Measurements from ENCODE around the gene LAMTOR1. TPM values are rescaled to one million over a fixed set of nuclear protein-coding genes. Genes with fewer than 3 reads are reported as not detected.

LAMTOR1 gene
- total RNA-seq, 1 donor from 2014 or later, result 32.5 TPM

DNA sequence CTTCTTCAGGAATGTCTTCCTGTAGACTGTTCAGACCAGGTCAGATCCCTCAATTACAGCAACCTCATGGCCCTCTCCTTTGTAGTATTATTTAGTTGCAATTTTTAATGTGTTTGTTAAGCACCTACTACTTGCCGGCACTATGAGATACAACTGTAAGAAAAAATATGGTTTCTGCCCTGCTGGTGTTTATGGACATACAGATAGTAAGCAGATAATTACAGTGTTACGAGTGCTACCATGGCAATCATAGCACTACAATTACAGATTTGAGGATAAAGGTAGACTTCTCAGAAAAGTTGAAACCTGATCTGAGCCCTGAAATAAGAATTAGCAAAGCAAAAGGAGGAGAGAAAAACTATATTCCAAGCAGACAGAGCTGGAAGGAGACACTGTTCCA is 19.7 kb downstream of the LAMTOR1 start:
- DNase-seq (ENCODE audit: low spot score) (no peak), ATAC-seq (no peak)

GRCh38 chr11:72081821-72082453 is 21.2 kb downstream of the LAMTOR1 start:
- ATAC-seq, result no peak
- peak; percentile 3 for DNase-seq (ENCODE audit: low spot score)

DNA sequence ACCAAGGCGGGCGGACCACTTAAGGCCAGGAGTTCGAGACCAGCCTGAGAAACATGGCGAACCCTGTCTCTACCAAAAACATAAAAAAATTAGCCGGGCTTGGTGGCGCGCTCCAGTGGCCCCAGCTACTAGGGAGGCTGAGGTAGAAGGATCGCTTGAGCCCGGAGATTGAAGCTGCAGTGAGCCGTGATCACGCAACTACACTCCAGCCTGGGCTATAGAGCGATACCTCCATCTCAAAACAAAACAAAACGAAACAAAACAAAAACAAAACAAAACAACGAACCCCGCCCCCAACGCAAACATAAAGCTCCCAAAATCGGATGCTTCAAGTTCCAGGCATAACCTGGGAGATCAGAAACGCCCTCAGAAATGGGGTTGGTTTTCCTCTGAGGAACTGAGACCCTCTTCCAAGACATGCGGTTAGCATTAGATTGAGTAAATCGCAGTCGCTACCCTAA is 21.9 kb downstream of the LAMTOR1 start:
- no peak for ATAC-seq

DNA sequence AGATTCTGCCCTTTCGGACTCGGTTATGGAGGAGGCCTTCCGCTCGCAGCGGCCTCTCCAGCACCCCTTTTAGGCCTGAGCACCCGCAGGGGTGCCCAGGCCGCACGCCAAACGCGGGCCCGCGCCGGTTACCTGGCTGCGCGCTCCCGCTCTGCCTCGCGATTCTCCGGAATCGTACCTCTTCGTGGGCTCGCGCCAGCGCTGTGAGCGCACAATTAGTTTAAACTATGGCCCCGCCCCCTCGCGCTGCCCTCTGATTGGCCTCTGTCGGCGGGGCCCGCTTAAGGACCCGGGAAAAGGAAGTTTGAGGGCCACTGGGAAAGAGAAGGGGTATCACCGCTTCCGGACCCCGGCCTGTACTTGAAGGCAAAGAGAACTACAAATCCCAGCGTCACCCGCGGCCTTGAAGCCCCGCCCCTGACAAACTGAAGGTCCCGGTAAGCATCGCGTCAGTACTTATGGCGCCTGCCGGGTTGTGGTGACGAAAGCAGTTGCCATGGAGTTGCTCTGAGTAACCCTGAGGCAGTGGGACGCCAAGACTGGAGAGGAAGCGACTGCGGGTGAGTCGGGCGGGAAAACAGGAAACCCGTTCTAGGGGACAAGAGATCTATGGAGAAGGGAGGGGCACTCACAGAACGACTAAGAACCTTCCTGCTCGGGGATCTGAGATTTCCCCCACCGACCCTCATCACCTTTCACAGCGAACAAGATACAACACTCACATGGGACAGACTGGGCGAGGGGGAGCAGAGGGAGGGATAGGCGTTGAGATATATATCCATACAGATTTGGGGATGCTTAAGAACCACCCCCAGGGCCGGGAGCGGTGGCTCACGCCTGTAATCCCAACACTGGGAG is 22.5 kb downstream of the LAMTOR1 start, which contains the start of the genes LRRC51 and NUMA1:
Gene LRRC51 (plus strand): TSS at position 525 of the 858 bp plus-strand sequence. CDS start 8,234 bp downstream, outside the sequence.
Gene NUMA1 (minus strand): TSS at position 217 of the 858 bp plus-strand sequence. CDS start 44,599 bp downstream, outside the sequence.
- ATAC-seq (peak; percentile 95), DNase-seq (ENCODE audit: low spot score) (peak; percentile 100)

More for the DNA sequence above, 21.9 kb downstream of the LAMTOR1 start:
- DNase-seq (ENCODE audit: low spot score), result no peak

DNA sequence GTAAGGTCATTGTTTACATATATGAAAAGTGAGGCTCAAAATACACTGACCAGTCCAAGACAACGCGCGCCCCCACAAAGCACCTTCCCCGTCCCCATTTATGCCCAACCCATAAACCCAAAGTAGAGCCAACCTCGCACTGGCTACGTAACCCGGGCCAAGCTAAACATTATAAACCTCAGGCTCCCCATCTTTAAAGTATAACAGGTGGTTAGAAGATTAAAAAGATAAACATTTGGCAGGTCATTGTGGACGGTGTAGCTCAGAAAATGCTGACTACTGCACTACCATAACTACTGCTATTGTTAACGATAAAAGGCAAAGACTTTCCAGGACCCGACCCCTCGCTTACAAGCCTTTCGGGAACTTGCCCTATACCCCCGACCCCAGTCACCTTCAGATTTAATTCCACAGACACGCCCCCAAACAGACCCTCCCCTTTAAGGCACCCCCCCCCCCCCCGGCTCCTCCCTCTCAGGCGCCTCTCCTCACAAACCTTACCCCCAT is 23.2 kb downstream of the LAMTOR1 start:
- DNase-seq (ENCODE audit: low spot score) (no peak), ATAC-seq (peak; percentile 64)

GRCh38 chr11:72078477-72078876 is 24.6 kb downstream of the LAMTOR1 start:
- DNase-seq (ENCODE audit: low spot score) (no peak), ATAC-seq (no peak)

DNA sequence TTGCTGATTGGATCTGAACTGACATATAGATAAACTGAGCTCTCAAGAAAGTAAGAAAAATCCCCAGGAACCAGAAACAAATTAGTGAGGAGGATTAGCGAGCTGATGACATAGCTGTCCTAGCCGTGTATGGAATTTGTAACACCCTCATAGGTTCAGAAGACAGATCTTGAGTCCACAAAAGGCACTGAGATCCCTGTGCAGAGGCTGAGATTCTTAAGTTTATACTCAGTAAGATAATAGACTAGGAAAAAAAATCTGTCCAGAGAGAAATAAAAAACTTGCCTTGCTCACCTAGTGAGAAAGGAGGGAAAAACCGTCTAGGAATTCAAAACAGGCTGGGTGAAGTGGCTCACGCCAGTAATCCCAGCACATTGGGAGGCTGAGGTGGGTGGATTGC is 27.3 kb downstream of the LAMTOR1 start:
- no peak for ATAC-seq
- DNase-seq (ENCODE audit: low spot score), result no peak

- ATAC-seq (no peak), DNase-seq (ENCODE audit: low spot score) (no peak)
These were observed 28.0 kb downstream of the LAMTOR1 start for GRCh38 chr11:72075109-72075508.

DNA sequence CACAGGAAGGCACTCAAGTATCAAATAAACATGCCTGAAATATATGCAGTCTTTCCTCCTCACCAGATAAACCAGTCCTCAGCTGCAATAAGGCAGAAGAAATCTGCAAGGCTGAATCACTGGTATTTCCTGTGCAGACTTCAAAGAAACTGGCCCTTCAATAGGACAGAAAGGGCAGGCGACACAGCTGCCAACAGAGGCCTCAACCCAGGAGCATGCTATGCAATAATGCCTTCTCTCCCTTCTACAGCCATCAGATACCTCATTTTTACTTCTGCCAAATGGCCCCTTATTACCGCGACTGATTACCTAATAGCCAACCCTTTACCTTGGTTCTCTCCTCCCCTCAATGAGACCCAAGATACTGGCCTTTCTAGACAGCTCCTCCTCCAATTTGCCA is 30.7 kb downstream of the LAMTOR1 start:
- ATAC-seq, result no peak
- DNase-seq (ENCODE audit: low spot score), result no peak

DNA sequence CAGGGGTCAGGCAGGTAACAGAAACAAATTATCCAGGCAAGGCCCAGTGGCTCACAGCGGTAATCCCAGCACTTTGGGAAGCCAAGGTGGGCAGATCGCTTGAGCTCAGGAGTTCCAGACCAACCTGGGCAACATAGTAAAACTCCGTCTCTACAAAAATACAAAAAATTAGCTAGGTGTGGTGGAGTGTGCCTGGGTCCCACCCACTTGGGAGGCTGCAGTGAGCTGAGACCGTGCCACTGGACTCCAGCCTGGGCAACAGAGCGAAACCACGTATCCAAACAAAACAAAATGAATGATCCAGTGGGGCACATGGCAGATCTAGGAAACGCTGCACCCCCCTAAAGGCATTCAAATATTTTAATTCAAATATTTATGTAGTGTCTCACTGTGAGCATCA is 32.6 kb downstream of the LAMTOR1 start:
- no peak for DNase-seq (ENCODE audit: low spot score)
- no peak for ATAC-seq

DNA sequence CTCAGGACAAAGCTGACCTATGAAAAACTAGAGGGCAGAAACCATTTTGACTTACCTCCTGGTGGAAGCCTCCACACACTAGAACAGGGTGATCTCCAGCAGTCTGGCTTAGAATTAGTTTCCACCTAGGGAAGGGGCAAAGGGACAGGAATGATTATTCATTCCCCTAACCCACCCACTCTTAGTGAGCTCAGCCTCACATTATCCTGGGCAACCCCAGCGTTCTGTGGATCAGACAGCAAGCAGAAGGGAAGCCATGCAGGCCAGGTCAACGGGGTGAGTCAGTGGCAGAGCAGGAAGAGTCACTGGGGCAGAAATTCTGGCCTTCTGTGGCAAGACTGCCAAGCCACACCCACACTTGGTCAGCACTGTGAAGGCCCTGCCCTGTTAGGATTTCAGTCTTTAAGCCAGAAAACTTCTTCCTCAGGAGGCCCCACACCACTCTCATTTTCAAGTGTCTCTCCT is 33.3 kb downstream of the LAMTOR1 start:
- DNase-seq (ENCODE audit: low spot score) (peak; percentile 80), ATAC-seq (peak; percentile 100)

GRCh38 chr11:72069200-72069599 is 33.9 kb downstream of the LAMTOR1 start:
- DNase-seq (ENCODE audit: low spot score) (no peak), ATAC-seq (peak; percentile 14)

GRCh38 chr11:72067676-72068075 is 35.4 kb downstream of the LAMTOR1 start:
- DNase-seq (ENCODE audit: low spot score), result no peak

DNA sequence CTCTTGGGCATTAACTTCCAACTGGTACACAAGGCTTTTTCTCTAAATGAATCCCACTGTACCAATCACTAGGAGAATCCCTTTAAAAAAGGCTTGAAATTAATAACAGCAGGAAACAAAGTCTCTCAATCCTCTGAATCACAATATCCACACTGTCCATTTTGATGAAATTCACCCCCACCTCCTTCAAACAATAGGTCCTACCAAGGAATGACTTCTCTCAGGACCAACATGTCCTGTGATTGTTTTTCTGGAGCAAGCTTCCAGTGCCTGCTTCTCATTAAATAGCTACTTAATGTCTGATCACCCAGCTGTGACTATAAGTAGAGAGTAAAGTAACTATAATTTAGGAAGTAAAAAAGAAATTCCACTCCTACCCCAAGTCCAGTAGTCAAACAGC is 35.8 kb downstream of the LAMTOR1 start:
- DNase-seq (ENCODE audit: low spot score), result no peak
- ATAC-seq, result no peak

More at GRCh38 chr11:72067676-72068075, 35.4 kb downstream of the LAMTOR1 start:
- ATAC-seq, result no peak

GRCh38 chr11:72066855-72067254 is 36.2 kb downstream of the LAMTOR1 start:
- ATAC-seq, result no peak
- no peak for DNase-seq (ENCODE audit: low spot score)

DNA sequence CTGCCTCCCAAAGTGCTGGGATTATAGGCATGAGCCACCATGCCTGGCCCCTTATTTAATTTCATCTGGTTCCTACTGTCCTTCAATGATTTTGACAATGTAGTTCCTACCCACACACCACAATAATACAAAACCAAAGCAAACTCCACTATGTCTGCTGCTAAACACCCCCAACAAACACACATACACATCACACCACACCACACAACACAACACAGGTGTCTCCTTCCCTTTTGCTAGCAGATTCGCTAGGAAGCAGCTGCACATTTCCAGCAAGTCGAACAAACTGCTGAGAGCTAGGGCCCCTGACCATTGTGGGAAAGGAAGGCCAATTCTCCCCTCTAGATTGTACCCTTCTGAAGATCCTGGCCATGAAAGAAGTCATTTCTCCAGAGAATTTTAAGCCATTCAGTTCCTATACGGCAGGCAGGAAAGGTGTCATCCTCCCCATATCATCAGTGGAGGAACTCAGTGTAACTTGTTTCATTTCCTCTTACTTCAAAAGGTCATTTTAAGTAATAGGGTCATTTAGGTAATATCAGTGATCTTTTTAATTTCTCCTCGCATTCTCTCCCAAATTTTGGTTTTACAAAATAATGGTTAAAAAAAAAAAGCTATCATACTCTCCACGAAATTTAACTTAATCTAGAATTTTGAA is 41.2 kb downstream of the LAMTOR1 start:
- DNase-seq (ENCODE audit: low spot score) (no peak), ATAC-seq (no peak)

GRCh38 chr11:72058416-72059034 is 44.6 kb downstream of the LAMTOR1 start:
- DNase-seq (ENCODE audit: low spot score), result no peak
- no peak for ATAC-seq

DNA sequence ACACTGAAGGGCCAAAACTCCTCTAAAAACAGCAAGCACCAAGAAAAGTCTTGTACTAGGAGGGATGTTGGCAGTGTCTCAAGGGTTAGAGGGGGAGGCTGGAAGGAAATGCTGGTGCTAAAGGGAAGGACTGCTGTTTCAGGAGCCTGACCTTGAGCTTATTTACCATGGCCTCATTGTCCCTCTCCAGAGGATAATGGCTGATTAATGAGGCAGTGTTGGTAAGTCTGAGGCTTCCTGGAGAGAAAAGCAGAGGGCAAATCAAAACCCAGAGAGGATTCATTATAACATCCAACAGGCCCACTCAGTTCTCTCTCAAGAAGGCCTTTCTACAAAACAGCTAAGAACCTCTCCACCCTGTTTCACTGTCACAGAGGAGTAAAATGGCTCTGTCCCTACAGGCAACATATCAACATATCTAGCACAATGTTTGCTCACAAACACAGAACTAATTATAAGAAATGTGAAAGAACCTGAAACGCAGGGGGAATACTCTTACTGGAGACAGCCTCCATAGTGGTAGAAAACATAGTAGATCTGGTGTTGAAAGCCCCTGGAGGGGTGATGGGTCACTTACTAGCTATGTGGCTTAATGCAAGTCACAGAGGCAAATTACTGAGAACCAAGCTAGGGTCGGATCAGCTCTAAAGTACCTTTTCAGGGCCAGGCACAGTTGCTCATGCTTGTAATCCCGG is 54.2 kb downstream of the LAMTOR1 start:
- DNase-seq (ENCODE audit: low spot score) (no peak), ATAC-seq (peak; percentile 56)

Measured in left lobe of liver (tissue), 2 donors.